Activated CD8-positive, alpha-beta memory T cell treated with anti-CD3 and anti-CD28 coated beads, Interleukin-2, amount 50 U/mL, for 48 hours (primary cell): ENCODE measurements around the gene C19orf12.

Experiments used
- DNase-seq: peaks from one replicate; pipeline ENCODE4 v3.0.0-alpha.2; 2020

The C19orf12 gene

DNA sequence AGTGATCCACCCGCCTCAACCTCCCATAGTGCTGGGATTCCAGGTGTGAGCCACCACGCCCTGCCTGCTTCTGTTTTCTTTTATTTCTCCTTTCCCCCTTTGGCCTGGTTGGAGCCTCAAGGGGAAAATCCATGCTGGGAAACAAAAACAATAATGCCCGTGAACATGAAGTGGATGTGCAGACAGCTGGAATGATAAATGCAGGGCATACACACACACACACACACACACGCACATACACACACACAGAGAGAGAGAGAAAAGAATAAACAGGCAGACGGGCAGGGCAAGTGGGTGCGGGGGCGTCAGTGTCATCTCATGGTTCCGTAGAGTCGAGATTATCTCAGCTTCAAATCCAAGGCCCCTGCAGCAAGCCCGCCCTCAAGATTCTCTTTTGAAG lies 54.2 kb downstream of the C19orf12 start:
- DNase-seq, result no peak

DNA sequence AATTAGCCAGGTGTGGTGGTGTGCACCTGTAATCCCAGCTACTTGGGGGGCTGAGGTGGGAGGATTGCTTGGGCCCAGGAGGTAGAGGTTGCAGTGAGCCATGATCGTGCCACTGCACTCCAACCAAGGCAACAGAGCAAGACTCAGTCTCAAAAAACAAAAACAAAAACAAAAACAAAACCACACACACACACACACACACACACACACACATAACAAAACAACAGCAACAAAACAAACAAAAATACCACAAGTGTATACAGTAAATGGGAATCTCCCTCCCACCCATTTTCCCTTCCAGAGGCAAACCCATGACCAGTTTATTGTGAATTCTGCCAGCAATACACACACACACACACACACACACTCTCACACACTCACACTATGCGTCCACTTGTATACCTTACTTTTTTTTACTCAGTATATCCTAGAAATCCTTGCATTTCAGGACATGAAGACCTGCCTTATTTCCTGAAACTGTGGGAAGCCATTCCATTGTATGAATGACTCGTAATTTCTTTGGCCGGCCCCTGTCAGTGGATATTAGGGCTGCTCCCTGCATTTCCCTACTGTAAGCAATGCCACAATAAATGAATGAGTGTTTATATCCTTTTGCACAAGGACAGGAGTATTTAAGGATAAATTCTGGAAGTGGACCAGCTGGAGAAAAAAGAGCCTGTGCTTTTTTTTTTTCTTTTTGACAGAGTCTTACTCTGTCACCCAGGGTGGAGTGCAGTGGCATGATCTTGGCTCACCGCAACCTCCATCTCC lies 56.7 kb downstream of the C19orf12 start:
- no peak for DNase-seq

DNA sequence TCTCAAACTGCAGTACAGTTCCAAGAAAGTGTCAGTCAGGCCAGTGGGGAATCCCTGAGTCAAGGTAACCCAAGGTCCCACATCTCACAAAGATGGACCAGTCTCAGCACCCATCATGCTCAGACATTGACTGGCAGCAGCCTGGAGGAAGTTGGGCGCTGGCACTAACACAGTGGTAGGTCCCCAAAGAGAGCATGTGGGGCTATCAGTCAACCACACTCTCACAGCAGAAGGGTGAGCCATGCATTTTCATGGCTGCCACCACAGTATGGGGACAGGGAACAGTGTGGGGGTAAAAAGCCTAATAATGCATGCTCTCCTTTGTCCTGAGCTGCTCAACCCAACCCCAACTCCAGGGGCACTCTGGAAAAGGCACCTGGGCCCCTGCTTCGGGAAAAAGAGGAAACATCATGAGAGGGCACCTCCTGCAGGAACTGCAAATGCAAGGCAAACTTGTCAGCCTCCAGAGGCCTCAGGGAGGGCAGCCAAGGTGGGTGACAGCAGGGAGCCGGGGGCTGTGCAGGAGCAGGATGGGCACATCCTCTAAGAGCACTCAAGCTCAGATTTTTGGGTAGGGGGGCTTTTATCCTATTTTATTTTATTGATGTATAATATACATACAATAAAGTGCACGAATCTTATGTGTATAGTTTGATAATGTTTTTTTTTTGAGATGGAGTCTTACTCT lies 59.3 kb downstream of the C19orf12 start:
- no peak for DNase-seq

DNA sequence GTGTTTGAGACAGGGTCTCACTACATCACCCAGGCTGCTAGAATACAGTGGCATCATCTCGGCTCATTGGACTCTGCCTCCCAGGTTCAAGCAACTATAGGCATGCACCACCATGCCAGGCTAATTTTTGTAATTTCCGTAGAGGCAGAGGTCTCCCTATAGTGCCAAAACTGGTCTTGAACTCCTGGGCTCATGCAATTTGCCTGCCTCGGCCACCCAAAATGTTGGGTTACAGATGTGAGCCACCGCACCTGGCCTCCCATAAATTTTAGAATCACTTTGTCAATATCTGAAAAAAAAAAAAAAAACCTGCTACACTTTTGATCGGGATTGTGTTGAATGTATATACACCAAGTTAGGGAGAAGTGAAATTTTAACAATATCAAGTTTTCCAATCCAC lies 61.7 kb downstream of the C19orf12 start:
- DNase-seq, result no peak

DNA sequence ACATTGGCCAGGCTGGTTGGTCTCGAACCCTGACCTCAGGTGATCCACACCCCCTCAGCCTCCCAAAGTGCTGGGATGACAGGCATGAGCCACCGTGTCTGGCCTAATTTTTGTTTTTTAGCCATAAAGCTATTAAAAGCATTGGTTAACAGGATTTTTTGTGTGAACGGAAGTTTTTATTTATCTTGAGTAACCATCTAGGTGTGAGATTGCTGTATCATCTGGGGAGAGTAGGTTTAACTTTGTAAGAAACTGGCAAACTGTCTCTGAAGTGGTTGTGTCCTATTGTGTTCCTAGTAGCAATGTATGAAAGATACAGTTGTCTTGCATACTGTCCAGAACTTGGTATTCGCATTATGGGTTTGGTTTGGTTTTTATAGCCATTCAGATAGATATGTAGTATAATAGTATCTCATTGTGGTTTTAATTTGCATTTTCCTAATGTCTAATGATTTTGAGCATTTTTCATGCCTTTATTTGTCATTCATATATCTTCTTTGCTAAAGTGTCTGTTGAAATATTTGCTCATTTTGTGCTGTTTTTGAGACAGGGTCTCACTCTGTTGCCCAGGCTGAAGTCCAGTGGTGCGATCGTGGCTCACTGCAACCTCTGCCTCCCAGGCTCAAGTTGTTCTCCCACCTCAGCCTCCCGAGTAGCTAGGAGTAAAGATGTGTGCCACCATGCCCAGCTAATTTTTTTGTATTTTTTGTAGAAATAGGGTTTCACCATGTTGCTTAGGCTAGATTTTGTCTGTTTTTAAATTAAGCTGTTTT lies 63.3 kb downstream of the C19orf12 start:
- DNase-seq, result no peak

DNA sequence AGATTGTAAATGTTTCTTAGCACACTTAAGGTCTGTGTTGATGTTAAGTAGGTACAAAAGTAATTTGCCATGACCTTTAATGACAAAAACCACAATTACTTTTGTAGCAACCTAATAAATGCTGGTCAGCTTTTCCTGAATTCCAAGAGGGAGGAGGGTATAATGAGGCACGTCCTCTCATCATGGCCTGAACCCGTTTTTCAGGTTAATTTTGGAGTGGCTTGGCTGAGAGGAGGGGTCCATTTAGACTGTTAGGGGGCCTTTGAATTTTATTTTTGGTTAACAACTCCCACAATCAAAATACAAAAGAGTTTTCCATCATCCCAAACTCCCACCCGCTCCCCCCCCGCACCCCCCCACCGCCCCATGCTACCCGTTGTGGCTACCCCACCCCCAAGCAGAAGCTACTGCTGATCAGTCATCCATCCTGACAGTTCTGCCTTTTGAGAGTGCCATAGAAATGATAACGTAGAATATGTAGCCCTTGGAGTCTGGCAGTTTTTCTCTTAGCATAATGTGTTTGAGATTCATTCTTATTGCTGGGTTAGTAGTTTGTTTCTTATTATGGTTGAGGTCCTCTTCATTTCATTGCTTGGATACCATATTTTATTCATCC lies 64.2 kb downstream of the C19orf12 start:
- no peak for DNase-seq
